ENCODE results near the gene RARA.

DNA sequence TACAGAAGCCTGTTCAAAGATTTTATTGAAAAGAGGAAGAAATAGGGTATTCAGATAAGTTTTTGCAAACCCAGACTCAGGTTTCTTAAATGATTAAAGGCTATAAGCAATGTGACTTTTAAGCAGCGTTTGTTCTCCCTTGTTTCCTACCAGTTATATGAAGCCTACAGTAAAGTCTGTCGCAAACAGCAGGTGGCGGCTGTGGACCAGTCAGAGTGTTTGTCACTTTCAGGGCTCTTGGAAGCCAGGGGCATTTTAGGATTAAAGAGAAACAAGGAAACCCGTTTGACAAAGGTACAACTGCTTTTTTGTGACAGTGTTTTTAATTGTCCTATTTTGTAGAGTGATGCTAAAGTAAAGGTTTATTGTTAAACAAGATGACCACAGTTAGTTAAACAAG is 7.7 kb upstream of the RARA start:
- TF ChIP-seq, protein P1, sequence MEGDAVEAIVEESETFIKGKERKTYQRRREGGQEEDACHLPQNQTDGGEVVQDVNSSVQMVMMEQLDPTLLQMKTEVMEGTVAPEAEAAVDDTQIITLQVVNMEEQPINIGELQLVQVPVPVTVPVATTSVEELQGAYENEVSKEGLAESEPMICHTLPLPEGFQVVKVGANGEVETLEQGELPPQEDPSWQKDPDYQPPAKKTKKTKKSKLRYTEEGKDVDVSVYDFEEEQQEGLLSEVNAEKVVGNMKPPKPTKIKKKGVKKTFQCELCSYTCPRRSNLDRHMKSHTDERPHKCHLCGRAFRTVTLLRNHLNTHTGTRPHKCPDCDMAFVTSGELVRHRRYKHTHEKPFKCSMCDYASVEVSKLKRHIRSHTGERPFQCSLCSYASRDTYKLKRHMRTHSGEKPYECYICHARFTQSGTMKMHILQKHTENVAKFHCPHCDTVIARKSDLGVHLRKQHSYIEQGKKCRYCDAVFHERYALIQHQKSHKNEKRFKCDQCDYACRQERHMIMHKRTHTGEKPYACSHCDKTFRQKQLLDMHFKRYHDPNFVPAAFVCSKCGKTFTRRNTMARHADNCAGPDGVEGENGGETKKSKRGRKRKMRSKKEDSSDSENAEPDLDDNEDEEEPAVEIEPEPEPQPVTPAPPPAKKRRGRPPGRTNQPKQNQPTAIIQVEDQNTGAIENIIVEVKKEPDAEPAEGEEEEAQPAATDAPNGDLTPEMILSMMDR (IDR thresholded peaks at IDR 0.05): peak in 3 of 7 experiments; percentile 14 to 60 (median 56)
- TF ChIP-seq EP300 (IDR thresholded peaks at IDR 0.05): no peak
- TF ChIP-seq POLR2AphosphoS5 (IDR thresholded peaks at IDR 0.05): no peak
- no peak for TF ChIP-seq POLR2A (IDR thresholded peaks at IDR 0.05)

Data from stomach (tissue), 4 donors.